ENCODE measurements around the gene TGM5. TPM values are rescaled to one million over a fixed set of nuclear protein-coding genes. Genes with fewer than 3 reads are reported as not detected.
"Not testable (repeated sequence)": the region's sequence is repeated elsewhere in the genome, so short reads cannot be mapped to it uniquely, and the experiment has no call there.

TGM5 gene
- total and polyA plus RNA-seq, 2 experiments from 2014 or later: not detected

- Histone ChIP-seq H3K9me2 (ENCODE audit: insufficient read depth) (no peaks in the 10 kb centered on the region), H3K4me2 (no peak overlapping the region), H3K4me1 (ENCODE audit: insufficient read depth) (no peaks in the 10 kb centered on the region), H3F3A (replicated peaks; ENCODE audit: low read depth) (no peaks in the 10 kb centered on the region), H2AFZ (no peak overlapping the region), H3K4me3 (no peak overlapping the region), H3K36me3 (ENCODE audit: insufficient read depth) (0 out of 2 replicates have a peak, but pooled peaks cover 3% of the 10 kb centered on the region), H3K79me2 (replicated peaks; ENCODE audit: insufficient read depth) (no peaks in the 10 kb centered on the region), H4K20me1 (replicated peaks; ENCODE audit: insufficient read depth) (no peaks in the 10 kb centered on the region), H3K27me3 (ENCODE audit: insufficient read depth) (no peaks in the 10 kb centered on the region), H3K27ac (ENCODE audit: low read depth) (no peak overlapping the region)
- H3K36me3 Mint-ChIP-seq (ENCODE audit: low read depth): peaks cover 16% of the 10 kb centered on the region
- no peak overlapping the region for H3K27ac Mint-ChIP-seq
- TF ChIP-seq, protein P1, sequence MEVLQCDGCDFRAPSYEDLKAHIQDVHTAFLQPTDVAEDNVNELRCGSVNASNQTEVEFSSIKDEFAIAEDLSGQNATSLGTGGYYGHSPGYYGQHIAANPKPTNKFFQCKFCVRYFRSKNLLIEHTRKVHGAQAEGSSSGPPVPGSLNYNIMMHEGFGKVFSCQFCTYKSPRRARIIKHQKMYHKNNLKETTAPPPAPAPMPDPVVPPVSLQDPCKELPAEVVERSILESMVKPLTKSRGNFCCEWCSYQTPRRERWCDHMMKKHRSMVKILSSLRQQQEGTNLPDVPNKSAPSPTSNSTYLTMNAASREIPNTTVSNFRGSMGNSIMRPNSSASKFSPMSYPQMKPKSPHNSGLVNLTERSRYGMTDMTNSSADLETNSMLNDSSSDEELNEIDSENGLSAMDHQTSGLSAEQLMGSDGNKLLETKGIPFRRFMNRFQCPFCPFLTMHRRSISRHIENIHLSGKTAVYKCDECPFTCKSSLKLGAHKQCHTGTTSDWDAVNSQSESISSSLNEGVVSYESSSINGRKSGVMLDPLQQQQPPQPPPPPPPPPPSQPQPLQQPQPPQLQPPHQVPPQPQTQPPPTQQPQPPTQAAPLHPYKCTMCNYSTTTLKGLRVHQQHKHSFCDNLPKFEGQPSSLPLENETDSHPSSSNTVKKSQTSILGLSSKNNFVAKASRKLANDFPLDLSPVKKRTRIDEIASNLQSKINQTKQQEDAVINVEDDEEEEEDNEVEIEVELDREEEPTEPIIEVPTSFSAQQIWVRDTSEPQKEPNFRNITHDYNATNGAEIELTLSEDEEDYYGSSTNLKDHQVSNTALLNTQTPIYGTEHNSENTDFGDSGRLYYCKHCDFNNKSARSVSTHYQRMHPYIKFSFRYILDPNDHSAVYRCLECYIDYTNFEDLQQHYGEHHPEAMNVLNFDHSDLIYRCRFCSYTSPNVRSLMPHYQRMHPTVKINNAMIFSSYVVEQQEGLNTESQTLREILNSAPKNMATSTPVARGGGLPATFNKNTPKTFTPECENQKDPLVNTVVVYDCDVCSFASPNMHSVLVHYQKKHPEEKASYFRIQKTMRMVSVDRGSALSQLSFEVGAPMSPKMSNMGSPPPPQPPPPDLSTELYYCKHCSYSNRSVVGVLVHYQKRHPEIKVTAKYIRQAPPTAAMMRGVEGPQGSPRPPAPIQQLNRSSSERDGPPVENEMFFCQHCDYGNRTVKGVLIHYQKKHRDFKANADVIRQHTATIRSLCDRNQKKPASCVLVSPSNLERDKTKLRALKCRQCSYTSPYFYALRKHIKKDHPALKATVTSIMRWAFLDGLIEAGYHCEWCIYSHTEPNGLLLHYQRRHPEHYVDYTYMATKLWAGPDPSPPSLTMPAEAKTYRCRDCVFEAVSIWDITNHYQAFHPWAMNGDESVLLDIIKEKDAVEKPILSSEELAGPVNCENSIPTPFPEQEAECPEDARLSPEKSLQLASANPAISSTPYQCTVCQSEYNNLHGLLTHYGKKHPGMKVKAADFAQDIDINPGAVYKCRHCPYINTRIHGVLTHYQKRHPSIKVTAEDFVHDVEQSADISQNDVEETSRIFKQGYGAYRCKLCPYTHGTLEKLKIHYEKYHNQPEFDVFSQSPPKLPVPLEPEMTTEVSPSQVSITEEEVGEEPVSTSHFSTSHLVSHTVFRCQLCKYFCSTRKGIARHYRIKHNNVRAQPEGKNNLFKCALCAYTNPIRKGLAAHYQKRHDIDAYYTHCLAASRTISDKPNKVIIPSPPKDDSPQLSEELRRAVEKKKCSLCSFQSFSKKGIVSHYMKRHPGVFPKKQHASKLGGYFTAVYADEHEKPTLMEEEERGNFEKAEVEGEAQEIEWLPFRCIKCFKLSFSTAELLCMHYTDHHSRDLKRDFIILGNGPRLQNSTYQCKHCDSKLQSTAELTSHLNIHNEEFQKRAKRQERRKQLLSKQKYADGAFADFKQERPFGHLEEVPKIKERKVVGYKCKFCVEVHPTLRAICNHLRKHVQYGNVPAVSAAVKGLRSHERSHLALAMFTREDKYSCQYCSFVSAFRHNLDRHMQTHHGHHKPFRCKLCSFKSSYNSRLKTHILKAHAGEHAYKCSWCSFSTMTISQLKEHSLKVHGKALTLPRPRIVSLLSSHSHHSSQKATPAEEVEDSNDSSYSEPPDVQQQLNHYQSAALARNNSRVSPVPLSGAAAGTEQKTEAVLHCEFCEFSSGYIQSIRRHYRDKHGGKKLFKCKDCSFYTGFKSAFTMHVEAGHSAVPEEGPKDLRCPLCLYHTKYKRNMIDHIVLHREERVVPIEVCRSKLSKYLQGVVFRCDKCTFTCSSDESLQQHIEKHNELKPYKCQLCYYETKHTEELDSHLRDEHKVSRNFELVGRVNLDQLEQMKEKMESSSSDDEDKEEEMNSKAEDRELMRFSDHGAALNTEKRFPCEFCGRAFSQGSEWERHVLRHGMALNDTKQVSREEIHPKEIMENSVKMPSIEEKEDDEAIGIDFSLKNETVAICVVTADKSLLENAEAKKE (CRISPR knock-in tag; IDR thresholded peaks at IDR 0.05): no peak
- TF ChIP-seq ETS1 (IDR thresholded peaks at IDR 0.05) (no peak), CREB1 (CRISPR knock-in tag; IDR thresholded peaks at IDR 0.05; ENCODE audit: low read depth) (no peak), POLR2AphosphoS5 (IDR thresholded peaks at IDR 0.05; ENCODE audit: low read depth) (no peak), EZH2 (IDR thresholded peaks at IDR 0.05; ENCODE audit: low read depth, unreplicated experiment) (no peak), JUNB (IDR thresholded peaks at IDR 0.05; ENCODE audit: unreplicated experiment) (no peak), EZH2phosphoT487 (IDR thresholded peaks at IDR 0.05; ENCODE audit: unreplicated experiment) (no peak)
- DNase-seq (ENCODE audit: low spot score) (no peak), ATAC-seq (no peak)
- H3K9me3 Mint-ChIP-seq: peaks cover 7% of the 10 kb centered on the region; the same call in 2 of the 3 replicates
- H3K27me3 Mint-ChIP-seq (ENCODE audit: insufficient read depth, low read depth, poor library complexity): no peaks in the 10 kb centered on the region
- H3K4me1 Mint-ChIP-seq: no peaks in the 10 kb centered on the region; the same call in 2 of the 3 replicates
- H3K4me3 Mint-ChIP-seq: no peak overlapping the region
These were observed 67.7 kb downstream of the TGM5 start for GRCh38 chr15:43198992-43199391.

- DNase-seq (ENCODE audit: low spot score); H3K4me1 ChIP-seq (ENCODE audit: insufficient read depth); H3K4me3 ChIP-seq; H3K9me2 ChIP-seq (ENCODE audit: insufficient read depth); H3K9me3 Mint-ChIP-seq; H3K36me3 ChIP-seq (ENCODE audit: insufficient read depth); H4K20me1 ChIP-seq (replicated peaks; ENCODE audit: insufficient read depth); H3K27ac ChIP-seq (ENCODE audit: low read depth); H3K4me1 Mint-ChIP-seq; H2AFZ ChIP-seq; H3K4me2 ChIP-seq; ATAC-seq; H3K79me2 ChIP-seq (replicated peaks; ENCODE audit: insufficient read depth); H3K27ac Mint-ChIP-seq; H3K27me3 ChIP-seq (ENCODE audit: insufficient read depth); H3F3A ChIP-seq (replicated peaks; ENCODE audit: low read depth); H3K4me3 Mint-ChIP-seq; H3K27me3 Mint-ChIP-seq (ENCODE audit: insufficient read depth, low read depth, poor library complexity): not testable (repeated sequence)
- H3K36me3 Mint-ChIP-seq (ENCODE audit: low read depth): peaks cover 16% of the 10 kb centered on the region
These were observed 68.2 kb downstream of the TGM5 start for GRCh38 chr15:43198556-43198955.

DNA sequence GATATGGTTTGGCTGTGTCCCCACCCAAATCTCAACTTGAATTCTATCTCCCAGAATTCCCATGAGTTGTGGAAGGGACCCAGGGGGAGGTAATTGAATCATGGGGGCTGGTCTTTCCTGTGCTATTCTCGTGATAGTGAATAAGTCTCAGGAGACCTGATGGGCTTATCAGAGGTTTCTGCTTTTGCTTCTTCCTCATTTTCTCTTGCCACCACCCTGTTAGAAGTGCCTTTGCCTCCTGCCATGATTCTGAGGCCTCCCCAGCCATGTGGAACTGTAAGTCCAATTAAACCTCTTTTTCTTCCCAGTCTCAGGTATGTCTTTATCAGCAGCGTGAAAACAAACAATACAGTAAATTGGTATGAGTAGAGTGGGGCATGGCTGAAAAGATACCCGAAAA lies 69.0 kb downstream of the TGM5 start:
- peaks cover 16% of the 10 kb centered on the region for H3K36me3 Mint-ChIP-seq (ENCODE audit: low read depth)
- H3K36me3 ChIP-seq (ENCODE audit: insufficient read depth); H3K4me2 ChIP-seq; H3K9me3 Mint-ChIP-seq; H3K79me2 ChIP-seq (replicated peaks; ENCODE audit: insufficient read depth); H3K27me3 ChIP-seq (ENCODE audit: insufficient read depth); H3K27me3 Mint-ChIP-seq (ENCODE audit: insufficient read depth, low read depth, poor library complexity); H3K4me1 Mint-ChIP-seq; H3K27ac ChIP-seq (ENCODE audit: low read depth); ATAC-seq; DNase-seq (ENCODE audit: low spot score); H3K9me2 ChIP-seq (ENCODE audit: insufficient read depth); H3F3A ChIP-seq (replicated peaks; ENCODE audit: low read depth); H3K4me1 ChIP-seq (ENCODE audit: insufficient read depth); H3K4me3 ChIP-seq; H3K4me3 Mint-ChIP-seq; H4K20me1 ChIP-seq (replicated peaks; ENCODE audit: insufficient read depth); H3K27ac Mint-ChIP-seq; H2AFZ ChIP-seq: not testable (repeated sequence)
